Activated naive CD4-positive, alpha-beta T cell treated with Interleukin-2 at 50 U/mL for 16 hours (primary cell): Measurements from ENCODE around the gene IQCN.

Source experiments
- DNase-seq: peaks from one replicate; pipeline ENCODE4 v3.0.0-alpha.2; 2020

Gene IQCN

GRCh38 chr19:18304458-18305310 lies 30.4 kb upstream of the IQCN start:
- peak; percentile 89 for DNase-seq

GRCh38 chr19:18304208-18304457 lies 29.9 kb upstream of the IQCN start:
- DNase-seq: no peak

DNA sequence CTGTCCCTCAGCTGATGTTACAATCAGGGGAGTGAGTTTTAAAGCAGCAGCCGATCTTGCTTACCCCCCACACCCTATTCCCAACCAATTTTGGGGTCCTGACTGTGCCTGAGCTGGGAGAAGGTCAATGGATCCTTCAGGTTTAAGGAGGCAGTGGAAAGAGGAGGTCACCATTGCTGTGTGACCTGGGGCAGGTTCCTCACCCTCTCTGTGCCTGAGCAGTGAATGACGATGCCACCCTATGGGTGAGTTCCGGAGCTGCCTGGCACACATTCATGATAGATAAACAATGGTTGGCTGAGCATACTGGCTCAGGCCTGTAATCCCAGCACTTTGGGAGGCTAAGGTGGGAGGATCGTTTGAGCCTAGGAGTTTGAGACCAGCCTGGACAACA lies 27.5 kb upstream of the IQCN start:
- DNase-seq: no peak

DNA sequence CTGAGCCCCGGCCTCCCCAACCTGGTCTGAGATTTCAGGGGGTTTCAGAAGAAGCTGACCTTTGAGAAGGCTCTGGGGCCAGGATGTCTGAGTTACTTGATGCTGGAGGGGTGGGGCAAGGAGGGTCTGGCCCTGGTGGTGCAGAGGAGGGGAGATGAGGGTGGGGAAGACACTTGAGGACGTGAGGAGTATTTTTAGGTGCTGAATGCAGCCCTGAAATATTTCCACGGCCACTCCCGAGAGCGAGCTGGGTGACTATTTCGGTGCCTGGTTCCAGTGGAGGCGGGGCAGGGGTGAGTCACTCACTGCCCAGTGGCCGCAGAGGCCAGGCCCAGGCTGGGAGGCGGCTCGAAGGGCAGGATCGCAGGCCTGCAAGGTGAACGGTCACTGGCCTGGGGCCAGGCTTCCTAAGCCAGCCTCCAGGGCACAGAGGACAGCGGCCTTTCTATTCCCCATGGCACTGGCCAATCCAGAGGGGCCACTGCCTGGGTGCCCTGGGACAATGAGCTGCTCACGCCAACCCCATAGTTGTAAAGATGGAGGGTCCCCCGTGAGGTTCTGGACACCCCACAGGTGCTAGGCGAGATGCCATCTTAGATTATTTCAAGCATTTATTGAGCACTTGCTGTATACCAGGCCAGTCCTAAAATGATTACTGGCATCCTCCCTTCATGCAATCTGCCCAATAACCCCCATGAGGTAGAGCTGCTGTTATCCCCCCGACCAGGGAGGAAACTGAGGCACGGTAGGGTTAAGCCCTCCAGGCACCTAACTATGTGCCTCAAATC lies 26.9 kb upstream of the IQCN start:
- no peak for DNase-seq

GRCh38 chr19:18299654-18300053 lies 25.4 kb upstream of the IQCN start:
- DNase-seq: no peak

GRCh38 chr19:18298601-18299000 lies 24.3 kb upstream of the IQCN start:
- no peak for DNase-seq

DNA sequence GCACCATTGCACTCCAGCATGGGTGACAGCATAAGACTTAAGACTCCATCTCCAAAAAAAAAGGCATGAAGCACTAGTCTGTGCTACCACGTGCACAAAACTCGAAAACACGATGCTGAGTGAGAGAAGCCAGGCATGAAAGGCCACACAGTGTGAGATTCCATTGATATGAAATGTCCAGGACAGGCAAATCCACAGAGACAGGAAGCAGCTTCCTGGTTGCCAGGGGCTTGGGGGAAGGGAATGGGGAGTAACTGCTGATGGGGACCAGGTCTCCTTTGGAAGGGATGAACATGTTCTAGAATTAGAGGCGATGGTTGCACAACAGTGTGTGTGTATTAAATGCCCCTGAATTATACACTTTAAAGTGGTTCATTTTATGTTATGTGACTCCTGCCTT lies 23.1 kb upstream of the IQCN start:
- DNase-seq: no peak

- DNase-seq: no peak
Measured at GRCh38 chr19:18295034-18295451, 20.8 kb upstream of the IQCN start.

GRCh38 chr19:18294467-18294864 lies 20.2 kb upstream of the IQCN start:
- DNase-seq: peak; percentile 90

GRCh38 chr19:18293642-18294466 lies 19.6 kb upstream of the IQCN start:
- no peak for DNase-seq

DNA sequence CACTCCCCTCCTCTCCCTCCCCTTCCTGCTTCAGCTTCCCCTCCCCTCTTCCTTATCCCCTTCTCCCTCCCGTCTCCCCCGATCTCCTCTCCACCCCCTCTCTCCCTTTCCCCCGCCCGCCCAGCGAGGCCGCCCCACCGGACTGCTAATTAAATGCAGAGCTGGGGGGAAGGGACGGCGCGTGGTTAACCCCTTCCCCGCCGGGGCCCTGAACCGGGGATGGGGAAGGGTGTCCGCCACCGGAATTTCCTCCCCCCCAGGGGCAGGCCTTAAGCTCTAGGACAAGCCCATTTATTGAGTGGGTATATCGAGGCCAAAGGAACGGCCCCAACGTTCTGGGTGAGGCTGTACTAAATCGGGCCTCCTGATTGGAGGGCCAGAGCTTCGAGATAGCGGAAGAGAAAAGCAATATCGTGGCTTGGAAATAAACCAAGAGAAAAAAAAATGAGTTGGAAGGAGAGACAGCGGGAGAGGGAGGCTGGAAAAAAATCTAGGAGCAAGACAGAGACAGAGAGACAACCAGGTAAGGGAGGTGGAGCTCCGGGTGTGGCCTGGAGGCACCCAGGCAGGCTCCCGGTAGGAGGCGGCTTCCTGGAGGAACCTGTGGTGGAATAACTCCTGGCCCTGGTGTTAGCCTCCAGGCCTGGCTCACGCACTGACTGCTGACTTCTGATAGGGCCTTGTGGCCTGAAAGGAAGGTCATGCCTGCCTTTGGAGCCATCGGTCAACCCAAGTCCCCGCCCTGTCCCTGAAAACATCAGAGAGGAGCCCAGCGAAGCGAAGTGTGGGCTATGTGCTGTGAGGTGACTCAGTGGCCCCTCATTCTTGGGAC lies 18.8 kb upstream of the IQCN start:
- peak; percentile 50 for DNase-seq

DNA sequence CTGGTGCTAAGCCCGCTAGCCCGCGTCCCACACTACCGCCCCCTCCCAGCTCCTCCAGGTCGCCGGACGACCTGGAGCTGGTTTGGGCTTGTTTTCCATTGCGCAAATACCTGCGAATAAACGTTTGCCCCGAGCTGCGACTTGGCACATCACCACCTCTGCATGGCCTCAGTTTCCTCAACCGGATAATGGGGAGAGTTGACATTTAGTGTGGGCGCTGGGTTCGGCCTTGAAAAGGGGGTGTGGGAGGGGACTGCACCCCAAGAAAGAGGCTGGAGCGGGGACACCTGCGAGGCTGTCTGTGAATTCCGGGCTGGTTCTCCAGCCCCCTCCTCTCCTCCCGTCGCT lies 18.2 kb upstream of the IQCN start:
- DNase-seq: no peak

DNA sequence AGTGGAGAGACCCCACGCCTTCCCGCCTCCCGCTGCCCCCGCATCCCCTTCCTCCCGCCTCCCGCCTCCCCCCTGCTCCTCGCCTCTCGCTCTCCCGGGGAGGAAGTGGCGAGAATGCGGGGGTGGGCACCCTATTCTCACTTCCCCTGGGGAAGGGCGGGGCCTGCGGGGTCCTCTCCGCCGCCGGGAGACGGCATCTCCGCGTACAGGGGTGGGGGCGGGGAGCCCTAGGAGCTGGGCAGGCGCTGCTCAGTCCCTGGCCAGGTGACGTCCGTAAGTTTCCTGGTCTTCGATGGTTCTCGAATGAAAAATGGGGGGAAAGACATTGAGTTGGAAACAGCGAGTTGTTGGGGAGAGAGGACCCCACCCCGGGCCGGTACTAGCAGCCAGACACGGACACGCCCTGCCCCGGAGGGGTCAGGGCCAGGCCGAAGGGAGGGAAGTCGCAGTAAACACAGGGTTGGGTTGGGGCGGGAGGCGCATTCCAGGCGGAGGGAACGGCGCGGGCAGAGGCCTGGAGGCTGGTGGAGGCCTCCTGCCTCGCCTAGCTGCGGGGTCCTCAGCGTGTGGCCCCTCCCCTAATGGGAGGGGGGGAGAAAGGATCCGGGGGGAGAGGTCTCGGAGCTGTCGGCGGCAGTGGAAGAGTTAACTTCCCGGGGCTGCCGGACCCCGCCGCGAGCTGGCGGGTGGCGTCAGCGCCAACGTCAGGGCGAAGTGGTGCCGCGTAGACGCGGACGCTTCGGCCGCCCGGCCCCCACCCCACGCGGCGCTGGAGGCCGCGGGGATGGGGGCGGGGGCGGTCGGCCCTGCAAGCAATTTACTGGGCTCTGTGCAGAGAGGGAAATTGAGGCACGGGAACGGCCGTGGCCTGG lies 17.6 kb upstream of the IQCN start:
- peak; percentile 83 for DNase-seq

- no peak for DNase-seq
Measured at GRCh38 chr19:18291019-18291524, 16.8 kb upstream of the IQCN start.

DNA sequence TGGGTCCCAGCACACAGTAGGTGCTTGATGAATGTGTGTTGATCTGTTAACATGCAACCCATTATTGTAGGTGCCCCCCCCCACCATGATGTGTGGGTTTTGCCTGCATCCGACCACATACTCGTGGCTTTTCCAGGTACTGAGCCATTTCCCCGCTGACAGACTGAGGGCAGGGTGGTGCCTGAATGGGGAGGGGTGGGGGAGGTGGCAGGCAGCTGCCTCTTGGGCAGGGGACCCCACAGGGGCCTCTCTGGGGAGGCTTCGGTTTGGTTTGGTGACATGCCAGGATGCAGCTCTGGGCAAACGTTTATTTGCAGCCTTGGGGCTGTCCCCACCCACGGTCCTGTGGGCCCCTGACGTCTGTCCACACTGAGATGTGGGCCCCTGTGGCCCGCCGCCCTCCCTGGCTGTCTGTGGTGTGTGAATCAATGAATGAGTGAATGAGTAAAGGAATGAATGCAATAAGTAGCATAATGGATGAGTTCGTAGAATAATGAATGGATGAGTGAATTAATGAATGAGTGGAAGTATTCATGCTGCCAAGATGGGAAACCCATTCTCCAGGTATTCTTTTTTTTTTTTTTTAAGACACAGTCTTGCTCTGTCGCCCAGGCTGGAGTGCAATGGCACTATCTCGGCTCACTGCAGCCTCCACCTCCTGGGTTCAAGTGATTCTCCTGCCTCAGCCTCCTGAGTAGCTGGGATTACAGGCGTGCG lies 16.2 kb upstream of the IQCN start:
- peak; percentile 92 for DNase-seq

- no peak for DNase-seq
Measured at GRCh38 chr19:18289471-18290301, 15.4 kb upstream of the IQCN start.

- DNase-seq: no peak
Measured at GRCh38 chr19:18287836-18288772, 13.9 kb upstream of the IQCN start.

DNA sequence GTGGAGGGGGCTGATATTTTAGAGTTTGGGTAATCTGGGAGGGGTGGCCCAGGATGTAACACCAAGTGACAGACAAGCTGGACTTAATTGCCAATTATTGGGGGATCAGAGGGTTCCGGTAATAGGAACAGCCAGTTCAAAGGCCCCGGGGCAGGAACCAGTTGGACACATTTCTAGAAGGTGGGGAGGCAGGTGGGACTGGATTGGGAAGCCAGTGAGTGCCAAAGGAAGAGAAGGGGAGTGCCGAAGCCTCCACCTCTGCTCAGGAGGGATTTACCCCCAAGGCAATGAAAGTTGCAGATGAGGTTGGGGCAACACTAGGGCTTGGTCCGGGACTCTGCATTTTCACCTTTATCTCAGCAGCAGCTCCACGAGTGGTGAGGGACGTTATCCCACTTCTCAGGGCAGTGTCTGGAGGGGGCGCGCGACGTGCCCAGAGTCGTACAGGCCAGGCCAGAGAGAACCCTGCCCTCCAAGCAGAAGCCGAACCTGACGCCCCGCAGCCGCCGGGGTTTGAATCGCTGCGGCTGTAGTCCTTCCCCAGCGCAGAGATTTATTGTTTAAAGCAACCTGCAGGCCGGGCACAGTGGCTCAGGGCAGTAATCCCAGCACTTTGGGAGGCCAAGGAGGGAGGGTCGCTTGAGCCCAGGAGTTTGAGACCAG lies 12.9 kb upstream of the IQCN start:
- DNase-seq: no peak
